ENCODE results near the gene XPO6.

The XPO6 gene

GRCh38 chr16:28098959-28099945 lies 112.5 kb downstream of the XPO6 start (continued):
- no peak for TF ChIP-seq PATZ1 (tag by site-specific recombination; IDR thresholded peaks at IDR 0.05)

GRCh38 chr16:28098171-28098958 lies 113.4 kb downstream of the XPO6 start:
- peaks cover 8 to 64% of the 10 kb centered on the region in 2 experiments; a peak in 2 of 3 replicates for H3K36me3 ChIP-seq (ENCODE audit: control insufficient read depth in 2 of 2, insufficient read depth in 1 of 2, low read length in 2 of 2)
- H3K4me1 ChIP-seq (ENCODE audit: control insufficient read depth, insufficient read depth, low read length) = no peaks in the 10 kb centered on the region
- ChIA-PET POLR2A (no interaction called here), CTCF (interaction anchor here (0.7 kb wide), 1 partner anchor 352 kb away, joined by 3 read pairs; no protein-coding TSS in a partner anchor)
- no peak overlapping the region for H3K27ac ChIP-seq (ENCODE audit: extremely low read depth, low read depth, low read length)
- TF ChIP-seq PRDM10 (tag by site-specific recombination; IDR thresholded peaks at IDR 0.05) (no peak), ZNF664 (tag by site-specific recombination; IDR thresholded peaks at IDR 0.05) (no peak), ZNF555 (tag by site-specific recombination; conservative IDR thresholded peaks at IDR 0.05) (no peak), ZNF654 (tag by site-specific recombination; IDR thresholded peaks at IDR 0.05; ENCODE audit: low read depth) (no peak), ZNF677 (tag by site-specific recombination; IDR thresholded peaks at IDR 0.05) (no peak), SP2 (tag by site-specific recombination; IDR thresholded peaks at IDR 0.05) (no peak), BCL11B (tag by site-specific recombination; IDR thresholded peaks at IDR 0.05; ENCODE audit: low read depth) (no peak), MZF1 (tag by site-specific recombination; IDR thresholded peaks at IDR 0.05; ENCODE audit: borderline replicate concordance) (no peak), TCF7L2 (IDR thresholded peaks at IDR 0.05; ENCODE audit: borderline replicate concordance, low read depth, low read length) (no peak), ZNF221 (tag by site-specific recombination; IDR thresholded peaks at IDR 0.05; ENCODE audit: borderline replicate concordance) (no peak), ZNF292 (tag by site-specific recombination; IDR thresholded peaks at IDR 0.05; ENCODE audit: borderline replicate concordance, low read depth) (no peak), ZBTB8A (tag by site-specific recombination; IDR thresholded peaks at IDR 0.05) (no peak), HOXA7 (CRISPR knock-in tag; IDR thresholded peaks at IDR 0.05; ENCODE audit: borderline replicate concordance) (no peak), ZNF37A (tag by site-specific recombination; IDR thresholded peaks at IDR 0.05) (no peak), ZSCAN30 (tag by site-specific recombination; IDR thresholded peaks at IDR 0.05) (no peak)
- no peak overlapping the region for H3K4me3 ChIP-seq (ENCODE audit: low read depth, low read length)
- H3K9me3 ChIP-seq (ENCODE audit: control insufficient read depth, insufficient read depth, low read depth, low read length) = no peaks in the 10 kb centered on the region

Measured in HEK293 (cell line).